ENCODE data around the gene STYXL1. TPM values are rescaled to one million over a fixed set of nuclear protein-coding genes. Genes with fewer than 3 reads are reported as not detected.

STYXL1 gene
- total and polyA plus RNA-seq, 2 experiments from 2014 or later, result 56.3 to 70.1 TPM

GRCh38 chr7:75983471-75984129 lies 64.2 kb downstream of the STYXL1 start:
- Histone ChIP-seq H2AFZ (no peak overlapping the region), H3K4me2 (no peak overlapping the region), H3K27ac (no peak overlapping the region), H3K4me3 (no peak overlapping the region), H3K9me3 (ENCODE audit: low read depth) (no peaks in the 10 kb centered on the region), H3K36me3 (replicated peaks; ENCODE audit: insufficient read depth, low read depth) (no peaks in the 10 kb centered on the region), H3K79me2 (no peaks in the 10 kb centered on the region), H3K27me3 (no peaks in the 10 kb centered on the region), H3K4me1 (ENCODE audit: insufficient read depth) (no peaks in the 10 kb centered on the region), H4K20me1 (ENCODE audit: insufficient read depth, poor library complexity, severe bottlenecking) (no peaks in the 10 kb centered on the region), H3K9me2 (replicated peaks; ENCODE audit: insufficient read depth) (no peaks in the 10 kb centered on the region)
- TF ChIP-seq CTCF (IDR thresholded peaks at IDR 0.05; ENCODE audit: poor library complexity) (no peak), EZH2phosphoT487 (IDR thresholded peaks at IDR 0.05; ENCODE audit: low read depth, severe bottlenecking, unreplicated experiment) (no peak), EZH2 (IDR thresholded peaks at IDR 0.05; ENCODE audit: borderline replicate concordance) (no peak)
- no peak for DNase-seq (ENCODE audit: low spot score)
- WGBS (ENCODE audit: low lambda C conversion rate, missing lambda C conversion rate), result 96% methylated on average over 26 of the region's 26 CpGs

GRCh38 chr7:75982306-75983064 lies 65.3 kb downstream of the STYXL1 start:
- H3K9me2 ChIP-seq (replicated peaks; ENCODE audit: insufficient read depth), result no peaks in the 10 kb centered on the region

GRCh38 chr7:75981453-75982305 lies 66.1 kb downstream of the STYXL1 start:
- no peaks in the 10 kb centered on the region for H3K27me3 ChIP-seq
- H3K4me3 ChIP-seq, result no peak overlapping the region
- no peaks in the 10 kb centered on the region for H3K79me2 ChIP-seq
- H3K9me3 ChIP-seq (ENCODE audit: low read depth), result no peaks in the 10 kb centered on the region
- no peak overlapping the region for H2AFZ ChIP-seq
- TF ChIP-seq EZH2phosphoT487 (IDR thresholded peaks at IDR 0.05; ENCODE audit: low read depth, severe bottlenecking, unreplicated experiment), result no peak
- no peak for TF ChIP-seq CTCF (IDR thresholded peaks at IDR 0.05; ENCODE audit: poor library complexity)
- TF ChIP-seq EZH2 (IDR thresholded peaks at IDR 0.05; ENCODE audit: borderline replicate concordance), result no peak
- no peak overlapping the region for H3K4me2 ChIP-seq
- peak; percentile 4 for DNase-seq (ENCODE audit: low spot score)
- no peaks in the 10 kb centered on the region for H4K20me1 ChIP-seq (ENCODE audit: insufficient read depth, poor library complexity, severe bottlenecking)
- H3K4me1 ChIP-seq (ENCODE audit: insufficient read depth), result no peaks in the 10 kb centered on the region
- H3K9me2 ChIP-seq (replicated peaks; ENCODE audit: insufficient read depth), result no peaks in the 10 kb centered on the region
- no peaks in the 10 kb centered on the region for H3K36me3 ChIP-seq (replicated peaks; ENCODE audit: insufficient read depth, low read depth)
- WGBS (ENCODE audit: low lambda C conversion rate, missing lambda C conversion rate), result 95% methylated on average over 36 of the region's 38 CpGs
- H3K27ac ChIP-seq, result no peak overlapping the region

More at GRCh38 chr7:75982306-75983064, 65.3 kb downstream of the STYXL1 start:
- TF ChIP-seq EZH2 (IDR thresholded peaks at IDR 0.05; ENCODE audit: borderline replicate concordance), result no peak
- TF ChIP-seq EZH2phosphoT487 (IDR thresholded peaks at IDR 0.05; ENCODE audit: low read depth, severe bottlenecking, unreplicated experiment), result no peak
- no peak for TF ChIP-seq CTCF (IDR thresholded peaks at IDR 0.05; ENCODE audit: poor library complexity)
- no peaks in the 10 kb centered on the region for H3K9me3 ChIP-seq (ENCODE audit: low read depth)
- H3K27me3 ChIP-seq, result no peaks in the 10 kb centered on the region
- H4K20me1 ChIP-seq (ENCODE audit: insufficient read depth, poor library complexity, severe bottlenecking), result no peaks in the 10 kb centered on the region
- H3K27ac ChIP-seq, result no peak overlapping the region
- H2AFZ ChIP-seq, result no peak overlapping the region
- no peak overlapping the region for H3K4me3 ChIP-seq
- WGBS (ENCODE audit: low lambda C conversion rate, missing lambda C conversion rate), result 92% methylated on average over 21 of the region's 22 CpGs
- H3K36me3 ChIP-seq (replicated peaks; ENCODE audit: insufficient read depth, low read depth), result no peaks in the 10 kb centered on the region
- H3K4me2 ChIP-seq, result no peak overlapping the region
- no peaks in the 10 kb centered on the region for H3K79me2 ChIP-seq
- DNase-seq (ENCODE audit: low spot score), result peak; percentile 3
- no peaks in the 10 kb centered on the region for H3K4me1 ChIP-seq (ENCODE audit: insufficient read depth)
